GM19193 (cell line): ENCODE measurements around the gene EGR2.

Source experiments
- POLR2A ChIP-seq: IDR thresholded peaks from 4 replicates; pipeline ENCODE4 v1.6.1; 2011; ENCODE audit not compliant: insufficient read depth, insufficient read length; ENCODE audit errors: extremely low read depth

EGR2 gene

DNA sequence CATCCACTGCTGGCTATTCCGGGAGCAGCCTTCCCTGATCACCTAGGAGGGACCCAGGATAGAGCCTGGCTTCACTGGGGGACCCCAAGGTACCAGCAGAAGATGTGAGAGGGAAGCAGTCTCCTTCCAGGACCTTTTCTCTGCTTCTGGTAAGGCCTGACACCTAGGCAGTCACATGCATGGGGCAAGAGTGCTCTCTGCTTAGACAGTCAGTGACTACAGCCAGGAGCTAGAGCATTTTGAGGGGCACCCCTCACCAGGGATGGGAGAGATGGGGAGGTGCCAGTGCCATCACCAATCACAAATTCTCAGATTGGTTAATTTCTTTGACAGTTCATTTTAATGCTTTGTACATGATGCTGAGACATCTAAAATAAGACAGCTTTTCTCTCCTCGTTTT, 25.6 kb downstream of the EGR2 start:
- TF ChIP-seq POLR2A, result no peak

DNA sequence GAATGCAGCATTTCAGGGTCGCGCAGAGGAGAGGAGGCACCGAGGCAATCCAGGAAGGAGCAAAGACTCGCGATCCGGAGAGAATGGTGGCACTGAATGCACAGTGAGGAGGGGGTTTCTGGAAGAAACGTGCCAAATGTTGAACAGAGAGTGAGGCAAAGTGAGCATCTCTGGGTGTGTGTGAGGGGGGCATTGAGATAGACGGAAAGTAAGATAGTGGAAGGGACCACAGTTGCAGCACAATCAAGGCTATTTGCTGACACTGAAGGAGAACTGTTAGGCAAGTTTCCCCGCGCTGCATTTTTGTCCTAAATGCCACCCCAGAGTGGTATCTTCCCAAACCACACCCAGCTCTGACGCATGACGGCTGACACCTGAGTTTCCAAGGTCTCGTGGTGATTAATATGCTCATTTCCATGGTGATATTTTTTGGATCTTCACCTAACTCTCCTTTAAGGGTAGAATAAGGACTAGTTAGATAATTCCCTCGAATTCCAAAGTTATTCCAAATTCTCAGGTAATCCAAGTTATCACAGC, 26.1 kb downstream of the EGR2 start:
- TF ChIP-seq POLR2A, result no peak

DNA sequence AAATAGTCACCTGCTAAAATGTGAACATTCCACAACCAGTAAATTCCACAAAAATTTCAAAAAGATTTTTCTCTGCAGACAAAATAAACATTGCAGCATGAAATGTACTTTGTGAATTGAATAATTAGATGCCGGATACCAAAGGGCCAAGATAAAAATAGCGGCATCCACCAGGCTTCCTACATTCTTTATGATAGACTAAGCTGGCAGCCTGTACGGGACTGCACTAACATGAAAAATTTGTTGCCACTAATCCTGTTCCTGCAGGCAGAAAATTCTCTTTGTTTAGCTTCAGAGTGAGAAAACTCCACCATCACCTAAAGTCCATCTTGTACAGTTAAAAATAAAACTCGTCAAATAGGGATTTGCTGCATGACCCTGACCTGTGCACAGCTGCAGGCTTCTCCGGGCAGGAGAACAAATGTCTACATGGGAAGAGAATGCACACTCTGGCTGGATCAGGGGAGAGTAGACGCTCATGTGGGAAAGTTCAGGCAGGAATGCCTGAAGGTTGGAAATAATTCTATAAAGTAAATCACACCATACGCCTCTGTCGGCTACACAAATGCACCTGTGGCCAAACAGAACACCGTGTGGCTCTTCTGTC, 27.2 kb downstream of the EGR2 start:
- no peak for TF ChIP-seq POLR2A

DNA sequence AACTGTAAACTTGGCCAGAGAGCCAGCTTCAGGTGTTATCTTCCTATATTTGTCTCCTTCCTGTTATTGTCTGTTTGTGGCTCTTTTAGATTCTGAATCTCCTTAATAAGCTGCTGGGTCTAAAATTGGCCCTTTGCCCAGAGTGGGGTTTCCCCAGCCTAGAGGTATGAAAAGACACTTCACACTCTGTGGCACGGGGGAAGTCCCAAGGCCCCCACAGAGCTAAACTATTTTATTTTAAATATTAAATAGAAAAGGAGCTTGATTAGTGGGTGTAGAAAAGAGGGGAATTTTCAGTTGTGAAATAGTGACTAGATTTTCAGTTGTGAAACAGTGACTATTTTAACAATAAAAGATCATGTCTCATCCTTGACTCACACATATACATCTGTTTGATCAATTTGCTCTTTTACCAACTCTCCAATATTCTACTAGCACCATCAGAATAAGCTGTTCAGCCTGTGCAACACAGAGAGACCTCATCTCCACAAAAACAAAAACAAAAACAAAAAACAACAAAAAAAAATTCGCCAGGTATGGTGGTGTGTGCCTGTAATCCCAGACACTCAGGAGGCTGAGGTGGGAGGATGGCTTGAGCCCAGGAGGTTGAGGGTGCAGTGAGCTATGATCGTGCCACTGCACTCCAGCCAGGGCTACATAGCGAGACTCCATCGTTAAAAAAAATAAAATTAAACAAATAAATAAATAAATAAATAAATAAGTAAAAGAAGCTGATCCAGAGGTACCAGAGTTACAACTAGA, 36.5 kb downstream of the EGR2 start:
- TF ChIP-seq POLR2A, result no peak

DNA sequence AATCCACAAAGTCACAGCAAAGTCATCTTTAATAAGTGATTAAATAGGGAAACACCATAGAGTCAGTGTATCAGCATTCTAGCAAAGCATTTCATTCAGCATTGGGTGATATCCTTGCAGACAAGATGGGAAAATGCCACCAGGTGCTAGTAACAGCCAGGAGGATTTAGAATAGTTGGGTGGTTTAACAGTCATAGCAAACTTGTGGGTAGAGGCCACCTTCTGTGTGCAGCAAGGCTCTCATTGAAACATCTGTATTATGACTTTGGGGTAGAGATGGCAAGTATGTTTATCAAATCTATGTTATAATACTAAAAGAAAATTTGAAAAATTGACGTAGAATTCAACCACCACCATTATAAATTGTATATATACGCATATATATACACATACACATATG, 38.0 kb downstream of the EGR2 start:
- no peak for TF ChIP-seq POLR2A

DNA sequence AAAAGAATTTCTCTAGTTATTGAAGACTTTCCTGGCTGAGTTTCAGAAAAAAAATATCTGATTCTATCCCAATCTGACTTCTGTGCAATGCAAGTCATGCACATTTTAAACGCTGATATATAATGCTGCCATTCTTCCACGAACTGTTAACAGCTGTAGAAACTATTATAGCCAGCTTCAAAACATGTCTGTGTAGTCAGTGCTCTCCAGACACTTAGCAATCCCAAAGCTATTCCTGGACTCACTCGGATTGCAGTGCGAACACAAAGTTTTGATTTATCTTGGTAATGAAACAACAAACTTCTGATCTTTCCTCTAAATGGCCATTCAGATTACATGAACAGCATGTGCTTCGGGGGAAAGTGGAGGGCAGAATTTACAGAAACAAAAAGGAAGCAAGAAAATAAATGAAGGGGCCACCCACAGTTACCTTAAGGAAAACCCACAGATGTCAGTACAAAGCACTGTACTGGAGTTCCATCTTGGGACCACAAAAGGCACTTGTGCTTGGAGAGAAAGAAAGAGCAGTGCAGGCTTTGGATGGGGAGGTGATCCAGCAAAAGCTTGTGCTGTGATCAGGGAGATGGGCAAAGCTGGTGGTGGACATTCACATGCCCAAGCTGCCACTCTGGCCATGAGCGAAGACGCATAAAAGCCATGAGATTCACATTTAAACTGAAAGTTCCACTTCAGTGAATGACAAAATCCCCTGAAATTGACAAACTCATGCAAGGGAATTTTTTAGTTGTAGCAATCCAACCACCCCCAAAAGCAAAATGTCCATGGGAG, 43.8 kb downstream of the EGR2 start:
- TF ChIP-seq POLR2A, result no peak

DNA sequence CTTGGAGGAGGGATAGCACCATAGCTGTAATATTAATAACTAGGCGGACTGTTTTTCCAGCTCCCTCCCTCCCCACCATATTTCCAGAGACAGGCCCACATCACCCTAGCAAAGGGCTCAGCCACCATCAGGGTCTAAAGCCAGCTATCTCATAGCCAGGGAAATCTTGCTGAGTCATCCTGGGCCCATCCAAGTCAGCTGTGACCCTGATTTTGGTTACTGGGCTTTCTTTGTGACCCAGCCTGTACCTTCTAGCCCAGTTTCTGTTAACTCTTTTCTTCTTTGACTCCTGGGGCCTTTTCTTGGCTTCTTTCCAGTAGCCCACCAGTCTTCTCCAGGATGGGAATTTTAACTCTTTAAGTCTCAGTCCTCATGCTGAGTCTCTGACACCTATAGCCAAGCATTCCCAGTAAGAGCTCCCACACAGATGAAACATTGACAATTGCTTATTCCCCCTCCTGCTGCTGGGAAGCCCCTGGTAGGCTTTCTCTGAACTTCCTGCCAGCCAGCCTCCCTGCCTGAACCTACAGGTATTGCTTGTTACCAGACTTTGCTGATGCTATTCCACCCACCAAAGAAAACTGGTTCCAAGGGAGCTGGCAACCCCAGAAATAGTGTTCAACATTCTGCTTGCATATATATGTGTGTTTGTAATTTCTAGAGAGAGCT, 46.5 kb downstream of the EGR2 start:
- TF ChIP-seq POLR2A, result no peak

DNA sequence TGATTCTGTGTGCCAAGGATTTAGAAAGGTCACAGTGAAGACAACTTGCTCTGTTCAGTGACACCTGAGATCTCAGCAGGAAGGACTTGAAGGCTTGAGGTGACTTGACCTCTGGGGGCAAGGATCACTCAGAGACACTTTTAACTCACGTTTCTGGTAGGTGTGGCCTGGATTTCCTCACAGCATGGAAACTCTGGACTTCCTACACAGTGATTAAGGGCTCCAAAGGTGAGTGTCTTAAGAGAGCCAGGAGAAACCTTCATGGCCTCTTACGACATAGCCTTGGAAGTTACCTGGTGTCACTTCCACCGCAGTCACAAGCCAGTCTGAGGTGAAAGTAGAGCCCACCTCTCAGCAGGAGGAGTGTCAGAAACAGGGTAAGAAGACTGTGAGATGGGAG, 49.8 kb downstream of the EGR2 start:
- no peak for TF ChIP-seq POLR2A

DNA sequence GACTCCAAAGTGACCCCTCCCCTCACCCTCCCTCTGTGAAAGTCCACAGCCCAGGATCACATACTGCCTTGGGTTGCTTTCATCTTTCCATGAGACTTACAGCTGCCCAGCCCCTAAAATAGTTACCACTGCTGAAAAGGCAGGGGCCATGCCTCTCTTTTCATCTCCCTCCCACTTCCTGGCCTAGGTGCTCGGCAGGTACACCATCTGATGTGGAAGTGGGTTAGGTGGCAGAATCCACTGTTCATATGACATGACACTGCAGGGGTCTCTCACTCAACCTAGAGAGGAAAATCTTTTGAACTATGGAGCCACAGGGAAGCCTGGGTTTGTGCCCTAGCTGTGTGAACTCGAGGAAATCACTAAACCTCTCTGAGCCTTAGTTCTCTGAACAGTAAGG, 50.4 kb downstream of the EGR2 start:
- no peak for TF ChIP-seq POLR2A

DNA sequence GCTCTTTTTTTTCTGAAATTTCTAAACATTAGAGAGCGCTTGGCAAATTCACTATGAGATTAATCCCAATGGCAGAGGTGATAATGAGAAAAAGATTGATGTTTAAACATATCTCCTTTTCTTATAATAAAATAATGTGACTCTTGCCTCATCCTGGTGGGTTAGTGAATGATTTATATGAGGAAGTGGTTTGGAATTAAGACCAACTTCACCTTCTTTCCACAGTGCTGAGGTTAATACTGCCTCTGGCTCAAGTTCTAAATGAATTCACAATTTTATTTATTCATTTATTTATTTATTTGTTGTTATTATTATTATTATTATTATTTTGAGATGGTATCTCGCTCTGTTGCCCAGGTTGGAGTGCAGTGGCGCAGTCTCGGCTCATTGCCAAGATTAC, 52.2 kb downstream of the EGR2 start:
- no peak for TF ChIP-seq POLR2A

DNA sequence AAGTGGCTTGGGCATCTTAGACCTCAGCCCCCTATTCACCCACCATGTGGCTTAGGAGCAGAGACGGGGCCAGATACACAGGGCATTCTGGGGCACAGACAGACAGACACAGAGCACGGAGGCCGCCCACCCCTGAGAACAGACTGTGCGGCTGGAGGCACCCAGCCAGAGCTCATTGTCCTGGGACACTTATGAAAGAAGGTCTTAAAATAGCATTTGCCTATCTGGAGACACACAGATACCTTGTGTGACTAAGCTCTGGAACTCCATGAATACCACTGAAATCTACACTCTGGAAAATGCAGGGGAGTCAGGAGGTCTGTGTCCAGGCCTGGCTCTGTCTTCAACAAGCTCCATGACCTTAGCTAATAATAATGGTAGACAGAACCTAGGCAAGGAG, 53.0 kb downstream of the EGR2 start:
- no peak for TF ChIP-seq POLR2A
